Right lobe of liver (tissue), 4 donors: Measurements from ENCODE around the gene VAC14.
"Not testable (repeated sequence)": the region's sequence is repeated elsewhere in the genome, so short reads cannot be mapped to it uniquely, and the experiment has no call there.

ENCODE experiments used
- POLR2A ChIP-seq: fragments of 450-650 bp; IDR thresholded peaks from one replicate; pipeline ENCODE4 v1.6.1; 2017; ENCODE audit warnings: antibody characterized with exemption, mild to moderate bottlenecking
- TF ChIP-seq, protein P1 (sequence below), 4 donors: fragments of 200-600 bp in 3 of 4; fragments of 450-650 bp in 1 of 4; IDR thresholded peaks; one replicate each; pipeline versions ENCODE4 v1.5.1 to v1.8.0; 2016 to 2022; ENCODE audit warnings: antibody characterized with exemption in 4 of 4, mild to moderate bottlenecking in 2 of 4
- donor health status: DM: no; HTN: no; CAD: no.
- donor health status: DM: no; HTN: no; CAD: no.
- donor health status: DM: no; HTN: yes; CAD: no.

DNA sequence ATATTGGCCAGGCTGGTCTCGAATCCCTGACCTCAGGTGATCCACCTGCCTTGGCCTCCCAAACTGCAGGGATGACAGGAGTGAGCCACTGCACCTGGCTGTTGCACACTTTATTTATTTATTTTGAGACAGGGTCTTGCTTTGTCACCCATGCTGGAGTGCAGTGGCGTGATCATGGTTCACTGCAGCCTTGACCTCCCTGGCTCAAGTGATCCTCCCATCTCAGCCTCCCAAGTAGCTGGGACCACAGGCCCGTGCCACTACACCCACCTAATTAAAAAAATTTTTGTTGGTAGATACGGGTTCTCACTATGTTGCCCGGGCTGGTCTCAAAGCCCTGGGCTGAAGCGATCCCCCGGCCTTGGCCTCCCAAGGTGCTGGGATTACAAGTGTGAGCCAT is 157.7 kb downstream of the VAC14 start:
- TF ChIP-seq, protein P1, sequence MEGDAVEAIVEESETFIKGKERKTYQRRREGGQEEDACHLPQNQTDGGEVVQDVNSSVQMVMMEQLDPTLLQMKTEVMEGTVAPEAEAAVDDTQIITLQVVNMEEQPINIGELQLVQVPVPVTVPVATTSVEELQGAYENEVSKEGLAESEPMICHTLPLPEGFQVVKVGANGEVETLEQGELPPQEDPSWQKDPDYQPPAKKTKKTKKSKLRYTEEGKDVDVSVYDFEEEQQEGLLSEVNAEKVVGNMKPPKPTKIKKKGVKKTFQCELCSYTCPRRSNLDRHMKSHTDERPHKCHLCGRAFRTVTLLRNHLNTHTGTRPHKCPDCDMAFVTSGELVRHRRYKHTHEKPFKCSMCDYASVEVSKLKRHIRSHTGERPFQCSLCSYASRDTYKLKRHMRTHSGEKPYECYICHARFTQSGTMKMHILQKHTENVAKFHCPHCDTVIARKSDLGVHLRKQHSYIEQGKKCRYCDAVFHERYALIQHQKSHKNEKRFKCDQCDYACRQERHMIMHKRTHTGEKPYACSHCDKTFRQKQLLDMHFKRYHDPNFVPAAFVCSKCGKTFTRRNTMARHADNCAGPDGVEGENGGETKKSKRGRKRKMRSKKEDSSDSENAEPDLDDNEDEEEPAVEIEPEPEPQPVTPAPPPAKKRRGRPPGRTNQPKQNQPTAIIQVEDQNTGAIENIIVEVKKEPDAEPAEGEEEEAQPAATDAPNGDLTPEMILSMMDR (IDR thresholded peaks at IDR 0.05), result not testable (repeated sequence)
- TF ChIP-seq POLR2A, result not testable (repeated sequence)
